ENCODE measurements around the gene LGR4.

LGR4 gene

DNA sequence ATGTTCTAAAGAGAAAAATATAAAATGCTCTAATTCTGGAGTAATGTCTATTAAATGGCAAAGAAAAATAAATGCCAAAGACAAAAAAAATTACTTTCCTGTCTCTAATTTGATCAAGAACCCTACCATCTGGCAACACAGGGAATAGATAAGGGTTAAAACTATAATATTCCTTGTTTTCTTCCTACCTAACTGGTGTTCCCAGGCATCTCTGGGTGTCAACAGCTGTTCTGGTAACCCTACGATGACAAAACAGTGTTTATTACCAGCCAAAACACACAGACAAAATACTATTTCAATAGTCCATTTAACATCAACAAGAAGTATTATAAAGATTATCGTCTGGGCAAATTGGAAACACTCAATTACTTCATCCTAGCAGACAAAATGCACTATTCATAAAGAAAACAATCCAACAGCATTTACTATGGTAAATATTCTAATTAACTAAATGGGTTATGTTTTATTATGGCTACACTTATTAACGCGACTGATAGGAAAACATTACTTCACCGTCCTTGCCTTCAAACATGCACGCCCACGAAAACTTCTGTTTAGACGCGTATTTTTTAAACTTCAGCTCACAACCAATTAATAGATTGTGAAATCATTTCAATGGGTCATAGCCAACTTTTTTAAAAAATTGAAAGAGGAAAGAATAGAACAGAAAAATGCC, 50.6 kb downstream of the LGR4 start (continued):
- no peak for TF ChIP-seq ZBTB8A (tag by site-specific recombination; IDR thresholded peaks at IDR 0.05)
- TF ChIP-seq ZNF561 (tag by site-specific recombination; IDR thresholded peaks at IDR 0.05; ENCODE audit: borderline replicate concordance) = no peak
- TF ChIP-seq, protein P1, sequence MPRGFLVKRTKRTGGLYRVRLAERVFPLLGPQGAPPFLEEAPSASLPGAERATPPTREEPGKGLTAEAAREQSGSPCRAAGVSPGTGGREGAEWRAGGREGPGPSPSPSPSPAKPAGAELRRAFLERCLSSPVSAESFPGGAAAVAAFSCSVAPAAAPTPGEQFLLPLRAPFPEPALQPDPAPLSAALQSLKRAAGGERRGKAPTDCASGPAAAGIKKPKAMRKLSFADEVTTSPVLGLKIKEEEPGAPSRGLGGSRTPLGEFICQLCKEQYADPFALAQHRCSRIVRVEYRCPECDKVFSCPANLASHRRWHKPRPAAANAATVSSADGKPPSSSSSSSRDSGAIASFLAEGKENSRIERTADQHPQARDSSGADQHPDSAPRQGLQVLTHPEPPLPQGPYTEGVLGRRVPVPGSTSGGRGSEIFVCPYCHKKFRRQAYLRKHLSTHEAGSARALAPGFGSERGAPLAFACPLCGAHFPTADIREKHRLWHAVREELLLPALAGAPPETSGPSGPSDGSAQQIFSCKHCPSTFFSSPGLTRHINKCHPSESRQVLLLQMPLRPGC (tag by site-specific recombination; IDR thresholded peaks at IDR 0.05) = peak; percentile 23; the same call in 1 of the 2 replicates

DNA sequence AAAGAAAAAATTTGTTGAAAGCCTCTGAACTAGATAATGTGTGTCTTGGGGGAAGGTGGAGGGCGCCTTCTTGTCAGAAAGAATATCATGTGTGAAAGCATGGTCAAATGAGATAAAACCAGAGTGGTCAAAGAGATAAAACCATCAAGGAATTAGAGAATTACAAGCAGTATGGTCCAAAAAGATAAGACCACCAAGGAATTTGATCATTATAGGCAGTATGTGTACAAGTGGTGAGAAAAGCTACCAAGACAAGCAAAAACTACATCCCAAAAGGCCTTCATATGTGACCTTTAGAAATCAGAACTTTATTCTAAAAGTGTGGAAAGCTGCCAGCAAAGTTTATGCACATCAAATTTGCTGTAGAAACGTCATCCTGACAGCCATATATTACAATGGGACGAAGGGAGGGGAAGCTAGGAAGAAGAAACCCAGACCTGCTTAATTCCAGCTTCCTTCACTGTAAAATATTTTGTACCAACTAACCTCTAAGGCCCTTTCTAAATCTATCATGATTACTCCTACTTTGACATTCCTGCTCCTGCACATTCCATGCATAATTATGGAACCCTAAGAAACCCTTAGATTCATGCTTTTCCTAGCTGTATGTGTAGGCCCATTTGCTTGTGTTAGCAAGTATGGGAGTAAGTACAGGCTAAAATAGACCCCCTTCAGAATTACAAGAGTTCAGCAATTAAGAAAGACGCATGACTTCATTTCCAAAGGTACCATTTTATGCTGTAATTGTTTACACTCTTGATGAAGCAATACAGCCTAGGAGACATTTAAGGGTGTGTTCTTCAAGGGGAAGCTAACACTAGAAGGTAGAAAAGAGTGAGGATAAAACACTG, 51.6 kb downstream of the LGR4 start:
- no peaks in the 10 kb centered on the region for H3K36me3 ChIP-seq (ENCODE audit: control insufficient read depth in 2 of 2, insufficient read depth in 1 of 2, low read length in 2 of 2)
- no peak overlapping the region for H3K27ac ChIP-seq (ENCODE audit: extremely low read depth, low read depth, low read length)
- POLR2A ChIA-PET = interaction anchor here (0.9 kb wide), 1 partner anchor 52 kb away, joined by 3 read pairs; the partner anchor contains the start of gene LGR4
- H3K9me3 ChIP-seq (ENCODE audit: control insufficient read depth, insufficient read depth, low read depth, low read length) = no peaks in the 10 kb centered on the region
- peaks cover 13% of the 10 kb centered on the region for H3K4me1 ChIP-seq (ENCODE audit: control insufficient read depth, insufficient read depth, low read length)
- CTCF ChIA-PET = interaction anchor here (1.2 to 1.3 kb wide), 2 partner anchors 9 to 237 kb away, joined by 4 to 5 read pairs; no protein-coding TSS in a partner anchor
- H3K4me3 ChIP-seq (ENCODE audit: low read depth, low read length) = no peak overlapping the region
- TF ChIP-seq, protein P2, sequence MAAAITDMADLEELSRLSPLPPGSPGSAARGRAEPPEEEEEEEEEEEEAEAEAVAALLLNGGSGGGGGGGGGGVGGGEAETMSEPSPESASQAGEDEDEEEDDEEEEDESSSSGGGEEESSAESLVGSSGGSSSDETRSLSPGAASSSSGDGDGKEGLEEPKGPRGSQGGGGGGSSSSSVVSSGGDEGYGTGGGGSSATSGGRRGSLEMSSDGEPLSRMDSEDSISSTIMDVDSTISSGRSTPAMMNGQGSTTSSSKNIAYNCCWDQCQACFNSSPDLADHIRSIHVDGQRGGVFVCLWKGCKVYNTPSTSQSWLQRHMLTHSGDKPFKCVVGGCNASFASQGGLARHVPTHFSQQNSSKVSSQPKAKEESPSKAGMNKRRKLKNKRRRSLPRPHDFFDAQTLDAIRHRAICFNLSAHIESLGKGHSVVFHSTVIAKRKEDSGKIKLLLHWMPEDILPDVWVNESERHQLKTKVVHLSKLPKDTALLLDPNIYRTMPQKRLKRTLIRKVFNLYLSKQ (tag by site-specific recombination; IDR thresholded peaks at IDR 0.05; ENCODE audit: borderline replicate concordance) = no peak
- TF ChIP-seq, protein P3, sequence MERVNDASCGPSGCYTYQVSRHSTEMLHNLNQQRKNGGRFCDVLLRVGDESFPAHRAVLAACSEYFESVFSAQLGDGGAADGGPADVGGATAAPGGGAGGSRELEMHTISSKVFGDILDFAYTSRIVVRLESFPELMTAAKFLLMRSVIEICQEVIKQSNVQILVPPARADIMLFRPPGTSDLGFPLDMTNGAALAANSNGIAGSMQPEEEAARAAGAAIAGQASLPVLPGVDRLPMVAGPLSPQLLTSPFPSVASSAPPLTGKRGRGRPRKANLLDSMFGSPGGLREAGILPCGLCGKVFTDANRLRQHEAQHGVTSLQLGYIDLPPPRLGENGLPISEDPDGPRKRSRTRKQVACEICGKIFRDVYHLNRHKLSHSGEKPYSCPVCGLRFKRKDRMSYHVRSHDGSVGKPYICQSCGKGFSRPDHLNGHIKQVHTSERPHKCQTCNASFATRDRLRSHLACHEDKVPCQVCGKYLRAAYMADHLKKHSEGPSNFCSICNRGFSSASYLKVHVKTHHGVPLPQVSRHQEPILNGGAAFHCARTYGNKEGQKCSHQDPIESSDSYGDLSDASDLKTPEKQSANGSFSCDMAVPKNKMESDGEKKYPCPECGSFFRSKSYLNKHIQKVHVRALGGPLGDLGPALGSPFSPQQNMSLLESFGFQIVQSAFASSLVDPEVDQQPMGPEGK (tag by site-specific recombination; IDR thresholded peaks at IDR 0.05) = peak; percentile 23; the same call in 1 of the 2 replicates
- no peak for TF ChIP-seq SP3 (tag by site-specific recombination; IDR thresholded peaks at IDR 0.05)
- TF ChIP-seq ZNF121 (tag by site-specific recombination; IDR thresholded peaks at IDR 0.05) = no peak
- no peak for TF ChIP-seq ZNF175 (tag by site-specific recombination; IDR thresholded peaks at IDR 0.05)
- no peak for TF ChIP-seq ZNF223 (tag by site-specific recombination; IDR thresholded peaks at IDR 0.05)
- 0 out of 2 replicates have a peak, but pooled peaks have one; percentile 16 for TF ChIP-seq ZSCAN23 (tag by site-specific recombination; IDR thresholded peaks at IDR 0.05)
- TF ChIP-seq ZNF555 (tag by site-specific recombination; conservative IDR thresholded peaks at IDR 0.05) = no peak
- peak; percentile 38 for TF ChIP-seq GLIS1 (tag by site-specific recombination; IDR thresholded peaks at IDR 0.05)
- no peak for TF ChIP-seq ZNF19 (tag by site-specific recombination; IDR thresholded peaks at IDR 0.05; ENCODE audit: low read depth)
- TF ChIP-seq ZNF629 (tag by site-specific recombination; IDR thresholded peaks at IDR 0.05) = peak; percentile 79
- TF ChIP-seq ZNF202 (tag by site-specific recombination; IDR thresholded peaks at IDR 0.05; ENCODE audit: borderline replicate concordance) = no peak
- TF ChIP-seq KLF10 (tag by site-specific recombination; IDR thresholded peaks at IDR 0.05) = peak; percentile 54
- TF ChIP-seq, protein P4, sequence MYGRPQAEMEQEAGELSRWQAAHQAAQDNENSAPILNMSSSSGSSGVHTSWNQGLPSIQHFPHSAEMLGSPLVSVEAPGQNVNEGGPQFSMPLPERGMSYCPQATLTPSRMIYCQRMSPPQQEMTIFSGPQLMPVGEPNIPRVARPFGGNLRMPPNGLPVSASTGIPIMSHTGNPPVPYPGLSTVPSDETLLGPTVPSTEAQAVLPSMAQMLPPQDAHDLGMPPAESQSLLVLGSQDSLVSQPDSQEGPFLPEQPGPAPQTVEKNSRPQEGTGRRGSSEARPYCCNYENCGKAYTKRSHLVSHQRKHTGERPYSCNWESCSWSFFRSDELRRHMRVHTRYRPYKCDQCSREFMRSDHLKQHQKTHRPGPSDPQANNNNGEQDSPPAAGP (tag by site-specific recombination; IDR thresholded peaks at IDR 0.05) = no peak
- TF ChIP-seq, protein P5, sequence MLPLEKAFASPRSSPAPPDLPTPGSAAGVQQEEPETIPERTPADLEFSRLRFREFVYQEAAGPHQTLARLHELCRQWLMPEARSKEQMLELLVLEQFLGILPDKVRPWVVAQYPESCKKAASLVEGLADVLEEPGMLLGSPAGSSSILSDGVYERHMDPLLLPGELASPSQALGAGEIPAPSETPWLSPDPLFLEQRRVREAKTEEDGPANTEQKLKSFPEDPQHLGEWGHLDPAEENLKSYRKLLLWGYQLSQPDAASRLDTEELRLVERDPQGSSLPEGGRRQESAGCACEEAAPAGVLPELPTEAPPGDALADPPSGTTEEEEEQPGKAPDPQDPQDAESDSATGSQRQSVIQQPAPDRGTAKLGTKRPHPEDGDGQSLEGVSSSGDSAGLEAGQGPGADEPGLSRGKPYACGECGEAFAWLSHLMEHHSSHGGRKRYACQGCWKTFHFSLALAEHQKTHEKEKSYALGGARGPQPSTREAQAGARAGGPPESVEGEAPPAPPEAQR (tag by site-specific recombination; IDR thresholded peaks at IDR 0.05) = no peak
- TF ChIP-seq TRIM28 (IDR thresholded peaks at IDR 0.05; ENCODE audit: borderline replicate concordance, low read length) = peak; percentile 43; the same call in 1 of the 2 replicates
- TF ChIP-seq, protein P6, sequence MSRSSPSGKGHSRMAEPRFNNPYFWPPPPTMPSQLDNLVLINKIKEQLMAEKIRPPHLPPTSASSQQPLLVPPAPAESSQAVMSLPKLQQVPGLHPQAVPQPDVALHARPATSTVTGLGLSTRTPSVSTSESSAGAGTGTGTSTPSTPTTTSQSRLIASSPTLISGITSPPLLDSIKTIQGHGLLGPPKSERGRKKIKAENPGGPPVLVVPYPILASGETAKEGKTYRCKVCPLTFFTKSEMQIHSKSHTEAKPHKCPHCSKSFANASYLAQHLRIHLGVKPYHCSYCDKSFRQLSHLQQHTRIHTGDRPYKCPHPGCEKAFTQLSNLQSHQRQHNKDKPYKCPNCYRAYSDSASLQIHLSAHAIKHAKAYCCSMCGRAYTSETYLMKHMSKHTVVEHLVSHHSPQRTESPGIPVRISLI (tag by site-specific recombination; IDR thresholded peaks at IDR 0.05) = no peak
- TF ChIP-seq SP7 (tag by site-specific recombination; IDR thresholded peaks at IDR 0.05) = 0 out of 2 replicates have a peak, but pooled peaks have one; percentile 49
- 0 out of 2 replicates have a peak, but pooled peaks have one; percentile 13 for TF ChIP-seq ZNF366 (tag by site-specific recombination; conservative IDR thresholded peaks at IDR 0.05)
- TF ChIP-seq, protein P7, sequence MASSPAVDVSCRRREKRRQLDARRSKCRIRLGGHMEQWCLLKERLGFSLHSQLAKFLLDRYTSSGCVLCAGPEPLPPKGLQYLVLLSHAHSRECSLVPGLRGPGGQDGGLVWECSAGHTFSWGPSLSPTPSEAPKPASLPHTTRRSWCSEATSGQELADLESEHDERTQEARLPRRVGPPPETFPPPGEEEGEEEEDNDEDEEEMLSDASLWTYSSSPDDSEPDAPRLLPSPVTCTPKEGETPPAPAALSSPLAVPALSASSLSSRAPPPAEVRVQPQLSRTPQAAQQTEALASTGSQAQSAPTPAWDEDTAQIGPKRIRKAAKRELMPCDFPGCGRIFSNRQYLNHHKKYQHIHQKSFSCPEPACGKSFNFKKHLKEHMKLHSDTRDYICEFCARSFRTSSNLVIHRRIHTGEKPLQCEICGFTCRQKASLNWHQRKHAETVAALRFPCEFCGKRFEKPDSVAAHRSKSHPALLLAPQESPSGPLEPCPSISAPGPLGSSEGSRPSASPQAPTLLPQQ (tag by site-specific recombination; IDR thresholded peaks at IDR 0.05) = 0 out of 2 replicates have a peak, but pooled peaks have one; percentile 20
- no peak for TF ChIP-seq ZNF670 (tag by site-specific recombination; IDR thresholded peaks at IDR 0.05; ENCODE audit: low read depth)
